ENCODE measurements around the gene MLLT3. TPM values are rescaled to one million over a fixed set of nuclear protein-coding genes. Genes with fewer than 3 reads are reported as not detected.

MLLT3 gene
- total and polyA plus RNA-seq, 2 donors (not counting 3 experiments of a cell fraction or from before 2014, with no cell fraction given): 6.1 to 10.0 TPM

GRCh38 chr9:20592673-20593072, 29.6 kb downstream of the MLLT3 start:
- POLR2A ChIA-PET: no interaction called here
- Histone ChIP-seq H2AFZ (ENCODE audit: low read depth, low read length) (no peak overlapping the region), H3K36me3 (ENCODE audit: control insufficient read depth in 2 of 2, extremely low read depth in 1 of 2, insufficient read depth in 2 of 2, low read length in 2 of 2) (no peaks in the 10 kb centered on the region), H3K4me2 (ENCODE audit: insufficient read depth, low read length) (no peak overlapping the region), H3K9me3 (replicated peaks; ENCODE audit: control insufficient read depth, insufficient read depth, low read length) (no peaks in the 10 kb centered on the region), H3K27ac (ENCODE audit: insufficient read depth, low read depth, low read length) (no peak overlapping the region), H3K4me1 (ENCODE audit: control insufficient read depth, extremely low read depth, insufficient read depth, low read length) (peaks cover 4% of the 10 kb centered on the region), H3K4me3 (replicated peaks in 1 of 3; ENCODE audit: insufficient read depth in 1 of 3, low read depth in 1 of 3, low read length in 3 of 3) (no peak overlapping the region), H3K9ac (replicated peaks; ENCODE audit: extremely low read depth, insufficient read depth, low read length) (no peak overlapping the region), H4K20me1 (replicated peaks; ENCODE audit: control insufficient read depth, extremely low read depth, insufficient read depth, low read length) (no peaks in the 10 kb centered on the region), H3K9me1 (replicated peaks; ENCODE audit: control insufficient read depth, extremely low read depth, insufficient read depth, low read length) (no peaks in the 10 kb centered on the region), H3K27me3 (ENCODE audit: control insufficient read depth in 2 of 2, insufficient read depth in 2 of 2, low read length in 2 of 2) (no peaks in the 10 kb centered on the region), H3K79me2 (ENCODE audit: control insufficient read depth, insufficient read depth, low read length) (no peaks in the 10 kb centered on the region)
- TF ChIP-seq JUN (IDR thresholded peaks at IDR 0.05; ENCODE audit: borderline replicate concordance, insufficient read depth, insufficient read length, low read depth) (no peak), POLR2AphosphoS5 (IDR thresholded peaks at IDR 0.05; ENCODE audit: insufficient read depth, low read depth, low read length) (no peak), FOS (IDR thresholded peaks at IDR 0.05; ENCODE audit: borderline replicate concordance, insufficient read depth, low read length) (no peak), EZH2 (IDR thresholded peaks at IDR 0.05; ENCODE audit: borderline replicate concordance, low read depth, low read length, severe bottlenecking) (no peak), MAX (IDR thresholded peaks at IDR 0.05; ENCODE audit: insufficient read depth, insufficient read length) (no peak), CTCF (IDR thresholded peaks at IDR 0.05; ENCODE audit: extremely low read depth in 1 of 2, insufficient read depth in 1 of 2, low read depth in 1 of 2, low read length in 2 of 2) (no peak), GATA2 (IDR thresholded peaks at IDR 0.05; ENCODE audit: insufficient read depth, insufficient read length, low read depth, low read length) (no peak), POLR2A (IDR thresholded peaks at IDR 0.05; ENCODE audit: low read depth, low read length) (no peak), MYC (IDR thresholded peaks at IDR 0.05; ENCODE audit: low read depth, low read length) (no peak)
- intact Hi-C loops (cut with micrococcal nuclease): loop anchor here (2.0 kb wide), 1 partner anchor 40 kb away; no protein-coding TSS in a partner anchor
- CTCF ChIA-PET: interaction anchor here (1.7 kb wide), 1 partner anchor 25 kb away, joined by 4 read pairs; no protein-coding TSS in a partner anchor
- dilution Hi-C loops (cut with MboI; ENCODE audit: extremely low pct_ligation_motif_present, low sequenced_read_pairs): no loop called here
- FAIRE-seq (no peak), DNase-seq (ENCODE audit: low read depth, low spot score) (peak; percentile 6)
- no TSS peak for BruUV-seq (replicated peaks)

Measured in endothelial cell of umbilical vein (primary cell).